Omental fat pad (tissue), 4 donors: ENCODE data around the gene OR51I1. TPM values are rescaled to one million over a fixed set of nuclear protein-coding genes. Genes with fewer than 3 reads are reported as not detected.

Experiments used
- ATAC-seq: fragments of 150-250 bp; one replicate; pipeline ENCODE4 v1.9.1; 2016; ENCODE audit warnings: mild to moderate bottlenecking, moderate library complexity; ENCODE audit not compliant: low FRiP score
- DNase-seq: peaks from one replicate; pipeline ENCODE4 v3.0.0-alpha.2; 2019; ENCODE audit warnings: low spot score
- total RNA-seq, 4 donors: library from RNA; depleted of rRNA; stranded (reverse); fragments of >200 nt; gene quantifications; one replicate each; pipeline ENCODE4 v1.1.0, GENCODE V29; 2016
- TF ChIP-seq, protein P1 (sequence below), 3 donors: fragments of 450-650 bp; IDR thresholded peaks; one replicate each; pipeline ENCODE4 v1.5.1; 2016 to 2017; ENCODE audit warnings: antibody characterized with exemption in 3 of 3, mild to moderate bottlenecking in 3 of 3, moderate library complexity in 2 of 3

The OR51I1 gene
- total RNA-seq, 4 donors from 2014 or later = 0.96 TPM; not detected in 3

DNA sequence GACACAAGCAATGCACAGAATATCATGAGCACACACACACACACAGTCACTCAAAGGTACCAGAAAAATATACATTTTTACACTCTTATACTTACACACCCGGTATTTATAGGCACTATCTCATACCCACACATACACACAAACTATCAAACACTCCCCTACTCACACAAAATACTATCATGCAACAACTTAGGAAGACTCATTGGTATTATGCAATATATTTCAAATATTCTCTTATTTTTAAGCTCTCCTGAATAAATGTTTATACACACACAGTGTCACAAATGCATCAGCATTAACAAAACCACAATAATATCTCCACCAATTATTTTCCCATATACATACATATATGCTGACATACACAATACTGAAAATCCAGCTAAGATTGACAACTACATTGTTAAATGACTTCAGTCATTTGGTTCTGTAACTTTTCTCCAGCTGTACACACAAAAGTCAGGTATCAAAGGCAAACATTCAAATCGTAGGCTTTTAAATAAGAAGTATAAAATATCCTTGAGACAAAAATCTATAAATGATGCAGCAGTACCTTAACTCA, 2.6 kb upstream of the OR51I1 start:
- no peak for ATAC-seq
- no peak for DNase-seq
- TF ChIP-seq, protein P1, sequence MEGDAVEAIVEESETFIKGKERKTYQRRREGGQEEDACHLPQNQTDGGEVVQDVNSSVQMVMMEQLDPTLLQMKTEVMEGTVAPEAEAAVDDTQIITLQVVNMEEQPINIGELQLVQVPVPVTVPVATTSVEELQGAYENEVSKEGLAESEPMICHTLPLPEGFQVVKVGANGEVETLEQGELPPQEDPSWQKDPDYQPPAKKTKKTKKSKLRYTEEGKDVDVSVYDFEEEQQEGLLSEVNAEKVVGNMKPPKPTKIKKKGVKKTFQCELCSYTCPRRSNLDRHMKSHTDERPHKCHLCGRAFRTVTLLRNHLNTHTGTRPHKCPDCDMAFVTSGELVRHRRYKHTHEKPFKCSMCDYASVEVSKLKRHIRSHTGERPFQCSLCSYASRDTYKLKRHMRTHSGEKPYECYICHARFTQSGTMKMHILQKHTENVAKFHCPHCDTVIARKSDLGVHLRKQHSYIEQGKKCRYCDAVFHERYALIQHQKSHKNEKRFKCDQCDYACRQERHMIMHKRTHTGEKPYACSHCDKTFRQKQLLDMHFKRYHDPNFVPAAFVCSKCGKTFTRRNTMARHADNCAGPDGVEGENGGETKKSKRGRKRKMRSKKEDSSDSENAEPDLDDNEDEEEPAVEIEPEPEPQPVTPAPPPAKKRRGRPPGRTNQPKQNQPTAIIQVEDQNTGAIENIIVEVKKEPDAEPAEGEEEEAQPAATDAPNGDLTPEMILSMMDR (IDR thresholded peaks at IDR 0.05) = no peak

DNA sequence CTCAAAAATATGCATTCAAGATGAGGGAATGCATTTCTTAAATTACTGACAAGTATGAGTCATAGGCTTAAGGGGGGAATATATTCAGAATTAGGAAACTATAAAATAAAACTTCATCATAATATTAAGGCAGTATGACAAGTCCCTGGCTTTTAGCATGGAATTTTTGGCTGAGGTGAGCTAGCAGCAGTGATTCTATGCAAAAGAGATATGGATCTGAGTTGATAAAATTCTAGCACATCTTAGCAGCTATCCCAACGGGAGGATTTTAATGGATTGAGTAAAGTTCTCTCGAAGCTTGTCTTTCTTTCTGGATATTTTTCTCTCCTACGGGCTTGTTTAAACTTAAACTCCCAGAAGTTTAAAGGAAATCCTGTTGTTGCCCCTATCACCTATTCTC, 18.2 kb downstream of the OR51I1 start:
- ATAC-seq (no peak), DNase-seq (no peak)
- TF ChIP-seq, protein P1 (IDR thresholded peaks at IDR 0.05) = no peak

DNA sequence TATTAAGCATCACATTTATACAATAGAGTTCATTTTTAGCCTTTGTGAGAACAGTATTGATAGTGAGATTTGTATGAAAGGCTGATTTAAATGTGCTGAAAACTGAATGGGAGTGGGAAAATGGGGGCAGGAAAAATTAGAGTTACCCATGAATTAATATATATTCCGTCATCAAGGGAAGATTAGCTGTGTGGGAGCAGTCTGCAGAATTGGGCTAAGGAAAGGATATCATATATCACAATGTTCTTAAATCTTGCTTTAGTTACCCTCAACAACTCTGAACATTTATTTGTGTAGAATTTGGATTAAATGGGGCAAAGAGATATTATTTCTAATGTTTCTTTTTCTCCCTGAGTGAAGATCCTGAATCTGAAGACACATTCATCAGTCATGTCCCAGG, 19.5 kb downstream of the OR51I1 start, which contains the start of gene OR51Q1:
TSS of gene OR51Q1 (plus strand) at position 301 of the 400 bp plus-strand sequence. CDS start at position 391, 90 bp downstream.
- TF ChIP-seq, protein P1 (IDR thresholded peaks at IDR 0.05) = no peak
- no peak for ATAC-seq
- no peak for DNase-seq

DNA sequence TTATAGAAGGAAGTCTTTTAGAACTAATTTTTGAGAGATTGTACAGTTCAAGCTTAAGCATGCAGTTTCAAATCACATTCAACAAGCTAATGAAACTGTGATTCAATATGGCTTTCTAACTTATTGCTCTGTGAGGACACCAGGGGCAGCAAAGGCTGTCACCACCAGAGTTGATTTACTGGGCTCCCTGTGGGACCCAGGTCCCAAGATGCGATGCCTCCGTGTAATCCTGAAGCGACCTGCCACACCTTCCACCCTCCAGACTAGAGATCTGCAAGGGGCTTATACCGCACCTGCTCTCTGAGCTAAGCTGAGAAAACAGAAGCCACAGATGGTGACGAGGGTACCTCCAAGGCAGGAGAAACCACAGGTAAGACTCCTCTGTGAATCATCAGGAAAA, 20.3 kb downstream of the OR51I1 start:
- no peak for DNase-seq
- TF ChIP-seq, protein P1 (IDR thresholded peaks at IDR 0.05) = no peak
- no peak for ATAC-seq

DNA sequence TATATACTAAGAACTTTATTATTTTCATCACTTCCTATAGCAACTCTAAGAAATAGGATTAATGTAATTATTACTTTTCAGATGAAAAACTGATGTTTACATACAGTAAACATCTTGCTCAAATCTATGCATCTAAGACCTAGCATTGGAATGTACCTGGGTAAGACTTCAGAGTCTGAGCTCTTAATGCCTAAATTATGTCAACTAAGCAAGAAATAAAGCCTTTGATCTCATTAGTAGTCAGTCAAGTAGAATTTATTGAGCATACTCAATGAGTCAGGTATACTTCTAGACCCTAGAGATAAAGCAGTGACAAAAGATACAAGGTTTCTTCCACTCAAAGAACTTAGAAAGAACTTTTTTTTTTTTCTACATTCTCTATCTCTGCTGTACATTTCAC, 36.1 kb downstream of the OR51I1 start:
- TF ChIP-seq, protein P1 (IDR thresholded peaks at IDR 0.05) = no peak
- no peak for DNase-seq
- ATAC-seq = no peak

DNA sequence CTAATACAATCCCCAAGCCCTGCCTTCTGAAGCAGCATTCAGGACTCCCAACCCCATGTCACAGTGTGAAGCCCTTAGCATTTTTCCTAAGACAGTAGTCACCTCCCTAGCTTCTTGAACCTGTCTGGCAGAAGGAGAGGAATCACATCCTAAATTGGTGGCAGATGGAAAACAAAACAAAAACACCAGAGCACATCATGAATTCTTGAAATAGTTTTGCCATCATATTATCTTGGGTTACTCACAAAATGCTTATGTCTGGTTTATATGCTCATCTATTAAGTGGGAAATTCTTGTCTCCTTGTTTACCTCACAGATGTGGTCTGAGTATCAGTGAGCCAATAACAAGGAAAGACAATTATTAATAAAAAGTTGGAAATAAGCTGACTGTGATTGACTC, 42.4 kb downstream of the OR51I1 start:
- TF ChIP-seq, protein P1 (IDR thresholded peaks at IDR 0.05) = no peak
- ATAC-seq = no peak

DNA sequence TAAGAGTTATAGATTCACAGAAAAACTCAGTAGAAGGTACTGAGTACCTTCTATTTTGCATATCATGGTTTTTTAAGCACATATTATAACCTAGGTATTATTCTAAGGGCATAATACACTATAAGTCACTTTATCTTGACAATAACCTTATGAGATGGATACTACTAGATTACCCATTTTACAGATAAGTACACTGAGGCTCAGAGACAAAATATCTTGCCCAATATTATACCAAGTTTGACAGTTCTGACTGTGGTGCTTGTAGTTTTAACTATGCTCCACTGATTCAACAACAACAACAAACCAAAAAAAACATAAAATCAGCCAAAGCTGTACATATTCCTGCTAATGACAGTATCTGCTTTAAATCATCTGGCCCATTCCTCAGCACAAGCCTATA, 47.2 kb downstream of the OR51I1 start:
- ATAC-seq = no peak
- TF ChIP-seq, protein P1 (IDR thresholded peaks at IDR 0.05) = no peak
- DNase-seq = no peak

More for the DNA sequence above, 42.4 kb downstream of the OR51I1 start:
- DNase-seq = no peak
